Activated naive CD4-positive, alpha-beta T cell treated with anti-CD3 and anti-CD28 coated beads for 36 hours (primary cell): ENCODE data around the gene ANKRD63. TPM values are rescaled to one million over a fixed set of nuclear protein-coding genes. Genes with fewer than 3 reads are reported as not detected.

ENCODE experiments used
- CTCF ChIA-PET: fragments of 350-600 bp; sonication (Branson Sonifier 250); formaldehyde crosslinking; loops from one replicate; lab custom pipeline; 2021; ENCODE audit warnings: antibody characterized with exemption; lab: Charles Lee
- DNase-seq: peaks from one replicate; pipeline ENCODE4 v3.0.0-alpha.2; 2020
- H3K27ac Mint-ChIP-seq: one replicate; pipeline ENCODE4 v1.8.0; 2021; ENCODE audit warnings: mild to moderate bottlenecking, mixed read lengths
- H3K27me3 Mint-ChIP-seq: one replicate; pipeline ENCODE4 v1.8.0; 2021; ENCODE audit warnings: low read depth, mixed read lengths
- H3K36me3 Mint-ChIP-seq: one replicate; pipeline ENCODE4 v1.8.0; 2021; ENCODE audit warnings: low read depth, mixed read lengths
- H3K4me1 Mint-ChIP-seq: one replicate; pipeline ENCODE4 v1.8.0; 2021; ENCODE audit warnings: low read depth, mixed read lengths
- H3K4me3 Mint-ChIP-seq: one replicate; pipeline ENCODE4 v1.8.0; 2021; ENCODE audit warnings: mild to moderate bottlenecking, moderate library complexity, mixed read lengths
- H3K9me3 Mint-ChIP-seq: one replicate; pipeline ENCODE4 v1.8.0; 2021; ENCODE audit warnings: mixed read lengths
- intact Hi-C: fragments of 100-400 bp; cut with micrococcal nuclease; formaldehyde crosslinking; loops from one replicate; pipeline ENCODE4 v1.15.1; 2023
- total RNA-seq, 2 experiments: library from RNA; stranded (reverse); gene quantifications; one replicate each; pipeline ENCODE4 v1.2.3, GENCODE V29; 2021

Gene ANKRD63
- total RNA-seq, 2 experiments from 2014 or later, result not detected

GRCh38 chr15:40283615-40284300 is 894 bp upstream of the ANKRD63 start:
- Mint-ChIP-seq H3K4me1 (peaks cover 5% of the 10 kb centered on the region), H3K27me3 (peaks cover 18% of the 10 kb centered on the region), H3K4me3 (peak overlapping the region; percentile 21), H3K27ac (no peak overlapping the region), H3K9me3 (no peaks in the 10 kb centered on the region), H3K36me3 (no peaks in the 10 kb centered on the region)
- no peak for DNase-seq
- intact Hi-C loops, result loop anchor here (5.0 kb wide), 1 partner anchor 39 kb away; the partner anchor contains the start of gene INAFM2
- CTCF ChIA-PET, result interaction anchor here (0.6 to 2.8 kb wide), 7 partner anchors 9 to 54 kb away, joined by 3 to 17 read pairs (median 3); partner anchors contain the start of genes PAK6 and PLCB2

- CTCF ChIA-PET, result interaction anchor here (1.0 to 2.8 kb wide), 5 partner anchors 7 to 55 kb away, joined by 3 to 17 read pairs (median 4); partner anchors contain the start of gene PLCB2
- H3K9me3 Mint-ChIP-seq, result no peaks in the 10 kb centered on the region
- intact Hi-C loops, result loop anchor here (5.0 kb wide), 1 partner anchor 40 kb away; the partner anchor contains the start of gene INAFM2
Observed at GRCh38 chr15:40282147-40282868, 556 bp downstream of the ANKRD63 start.

GRCh38 chr15:40281801-40282146 is 1.1 kb downstream of the ANKRD63 start:
- CTCF ChIA-PET, result interaction anchor here (2.8 kb wide), 1 partner anchor 28 kb away, joined by 11 read pairs; no protein-coding TSS in a partner anchor
- Mint-ChIP-seq H3K27ac (no peak overlapping the region), H3K4me1 (peaks cover 5% of the 10 kb centered on the region), H3K4me3 (no peak overlapping the region), H3K9me3 (no peaks in the 10 kb centered on the region), H3K27me3 (peaks cover 31% of the 10 kb centered on the region), H3K36me3 (no peaks in the 10 kb centered on the region)
- intact Hi-C loops, result loop anchor here (5.0 kb wide), 1 partner anchor 41 kb away; the partner anchor contains the start of gene INAFM2
- no peak for DNase-seq

More at GRCh38 chr15:40282147-40282868, 556 bp downstream of the ANKRD63 start:
- Mint-ChIP-seq H3K4me1 (peaks cover 5% of the 10 kb centered on the region), H3K4me3 (peak overlapping the region; percentile 62), H3K27me3 (peaks cover 28% of the 10 kb centered on the region), H3K36me3 (no peaks in the 10 kb centered on the region), H3K27ac (no peak overlapping the region)
- peak; percentile 38 for DNase-seq

GRCh38 chr15:40281057-40281800 is 1.6 kb downstream of the ANKRD63 start:
- no peak overlapping the region for H3K4me3 Mint-ChIP-seq
- no peak overlapping the region for H3K27ac Mint-ChIP-seq
- CTCF ChIA-PET, result interaction anchor here (0.5 to 12.6 kb wide), 11 partner anchors 9 to 250 kb away, joined by 4 to 365 read pairs (median 6); partner anchors contain the start of genes CCDC9B, INAFM2 and PLCB2
- H3K9me3 Mint-ChIP-seq, result no peaks in the 10 kb centered on the region
- H3K27me3 Mint-ChIP-seq, result peaks cover 33% of the 10 kb centered on the region
- intact Hi-C loops, result loop anchor here (5.0 kb wide), 1 partner anchor 41 kb away; the partner anchor contains the start of gene INAFM2
- no peaks in the 10 kb centered on the region for H3K36me3 Mint-ChIP-seq
- H3K4me1 Mint-ChIP-seq, result peaks cover 5% of the 10 kb centered on the region
- DNase-seq, result no peak

GRCh38 chr15:40280260-40281056 is 2.4 kb downstream of the ANKRD63 start:
- DNase-seq, result no peak
- Mint-ChIP-seq H3K4me3 (no peak overlapping the region), H3K4me1 (peaks cover 4% of the 10 kb centered on the region), H3K27ac (no peak overlapping the region), H3K27me3 (peaks cover 37% of the 10 kb centered on the region), H3K9me3 (no peaks in the 10 kb centered on the region), H3K36me3 (no peaks in the 10 kb centered on the region)
- CTCF ChIA-PET, result interaction anchor here (0.5 to 12.6 kb wide), 18 partner anchors 9 to 249 kb away, joined by 3 to 365 read pairs (median 4); partner anchors contain the start of genes CCDC9B, INAFM2 and PLCB2
- intact Hi-C loops, result loop anchor here (5.0 kb wide), 1 partner anchor 42 kb away; the partner anchor contains the start of gene INAFM2

GRCh38 chr15:40279437-40280141 is 3.3 kb downstream of the ANKRD63 start:
- H3K36me3 Mint-ChIP-seq, result no peaks in the 10 kb centered on the region
- intact Hi-C loops, result loop anchor here (1.0 to 5.0 kb wide), 4 partner anchors 31 to 143 kb away; partner anchors contain the start of gene INAFM2
- CTCF ChIA-PET, result interaction anchor here (0.6 to 12.6 kb wide), 44 partner anchors 8 to 497 kb away, joined by 3 to 365 read pairs (median 5); partner anchors contain the start of genes BAHD1, CCDC9B, FSIP1 and INAFM2
- no peak overlapping the region for H3K27ac Mint-ChIP-seq
- peaks cover 4% of the 10 kb centered on the region for H3K4me1 Mint-ChIP-seq
- peaks cover 37% of the 10 kb centered on the region for H3K27me3 Mint-ChIP-seq
- H3K4me3 Mint-ChIP-seq, result no peak overlapping the region
- DNase-seq, result peak; percentile 77
- no peaks in the 10 kb centered on the region for H3K9me3 Mint-ChIP-seq

GRCh38 chr15:40278026-40278425 is 4.8 kb downstream of the ANKRD63 start:
- Mint-ChIP-seq H3K4me1 (peaks cover 4% of the 10 kb centered on the region), H3K4me3 (no peak overlapping the region), H3K27ac (no peak overlapping the region), H3K27me3 (peaks cover 35% of the 10 kb centered on the region), H3K9me3 (no peaks in the 10 kb centered on the region), H3K36me3 (no peaks in the 10 kb centered on the region)
- no peak for DNase-seq
- CTCF ChIA-PET, result interaction anchor here (0.8 to 12.6 kb wide), 18 partner anchors 8 to 496 kb away, joined by 3 to 365 read pairs (median 6); partner anchors contain the start of genes CCDC9B, FSIP1, INAFM2 and PLCB2
- intact Hi-C loops, result no loop called here

- DNase-seq, result no peak
- Mint-ChIP-seq H3K4me3 (no peak overlapping the region), H3K27ac (no peak overlapping the region), H3K36me3 (no peaks in the 10 kb centered on the region), H3K27me3 (peaks cover 35% of the 10 kb centered on the region), H3K9me3 (no peaks in the 10 kb centered on the region), H3K4me1 (peaks cover 4% of the 10 kb centered on the region)
- CTCF ChIA-PET, result interaction anchor here (0.5 to 12.6 kb wide), 12 partner anchors 8 to 240 kb away, joined by 3 to 365 read pairs (median 4); partner anchors contain the start of genes CCDC9B, PLCB2 and SRP14
- intact Hi-C loops, result no loop called here
Observed at GRCh38 chr15:40277471-40277870, 5.4 kb downstream of the ANKRD63 start.

- Mint-ChIP-seq H3K27me3 (peaks cover 35% of the 10 kb centered on the region), H3K4me3 (no peak overlapping the region), H3K36me3 (no peaks in the 10 kb centered on the region), H3K9me3 (no peaks in the 10 kb centered on the region), H3K27ac (no peak overlapping the region), H3K4me1 (peaks cover 4% of the 10 kb centered on the region)
- DNase-seq, result no peak
- CTCF ChIA-PET, result interaction anchor here (0.5 to 12.6 kb wide), 10 partner anchors 8 to 240 kb away, joined by 3 to 365 read pairs (median 6); partner anchors contain the start of genes CCDC9B, PLCB2 and SRP14
- intact Hi-C loops, result no loop called here
Observed at GRCh38 chr15:40276927-40277326, 5.9 kb downstream of the ANKRD63 start.

- intact Hi-C loops, result loop anchor here (2.0 kb wide), 1 partner anchor 171 kb away; no protein-coding TSS in a partner anchor
Observed at GRCh38 chr15:40275954-40276353, 6.9 kb downstream of the ANKRD63 start.

More at GRCh38 chr15:40275954-40276353, 6.9 kb downstream of the ANKRD63 start:
- Mint-ChIP-seq H3K9me3 (no peaks in the 10 kb centered on the region), H3K4me3 (no peak overlapping the region), H3K27ac (no peak overlapping the region), H3K27me3 (peaks cover 31% of the 10 kb centered on the region), H3K36me3 (no peaks in the 10 kb centered on the region), H3K4me1 (peaks cover 2% of the 10 kb centered on the region)
- no peak for DNase-seq
- CTCF ChIA-PET, result interaction anchor here (1.6 to 12.6 kb wide), 9 partner anchors 14 to 237 kb away, joined by 3 to 365 read pairs (median 55); partner anchors contain the start of genes CCDC9B, PLCB2 and SRP14
